ENCODE data around the gene FAM50B.

DNA sequence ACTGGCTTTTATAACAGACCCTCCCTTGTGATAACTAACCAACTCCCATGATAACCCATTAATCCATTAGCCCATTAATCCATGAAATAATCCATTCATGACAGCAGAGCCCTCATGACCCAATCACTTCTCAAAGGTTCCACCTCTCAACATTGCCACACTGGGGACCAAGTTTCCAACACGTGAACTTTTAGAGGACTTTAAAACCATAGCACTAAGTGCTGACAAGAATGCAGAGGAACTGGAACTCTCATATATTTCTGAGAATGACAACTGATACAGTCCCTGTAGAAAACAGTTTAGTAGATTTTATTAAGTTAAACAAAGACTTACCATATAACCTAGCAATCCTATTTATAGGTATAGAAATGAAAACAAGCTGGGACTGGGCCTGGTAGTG, 11.4 kb upstream of the FAM50B start:
- TF ChIP-seq CTCF (IDR thresholded peaks at IDR 0.05; ENCODE audit: insufficient read depth, low read length, poor library complexity, severe bottlenecking): no peak
- no peak for TF ChIP-seq EZH2phosphoT487 (conservative IDR thresholded peaks at IDR 0.05; ENCODE audit: low read length)

Measured in SU-DHL-6 (cell line).